NCI-H748 (cell line): ENCODE measurements around the gene PRKCZ.

Experiments used
- DNase-seq: peaks from one replicate; lab custom pipeline; 2025; ENCODE audit not compliant: unreplicated experiment; lab: John Stamatoyannopoulos, UW

The PRKCZ gene

GRCh38 chr1:2203671-2204414, 153.6 kb downstream of the PRKCZ start:
- DNase-seq, result no peak

GRCh38 chr1:2204415-2205190, 154.4 kb downstream of the PRKCZ start:
- peak; percentile 68 for DNase-seq

- peak; percentile 72 for DNase-seq
These were observed 155.2 kb downstream of the PRKCZ start for GRCh38 chr1:2205191-2205952.

- no peak for DNase-seq
These were observed 156.7 kb downstream of the PRKCZ start for GRCh38 chr1:2206813-2207487.

- no peak for DNase-seq
These were observed 158.4 kb downstream of the PRKCZ start for GRCh38 chr1:2208309-2209239.

GRCh38 chr1:2209400-2210083, 159.3 kb downstream of the PRKCZ start:
- no peak for DNase-seq

- no peak for DNase-seq
These were observed 160.0 kb downstream of the PRKCZ start for GRCh38 chr1:2210084-2210653.

- DNase-seq, result no peak
These were observed 160.6 kb downstream of the PRKCZ start for GRCh38 chr1:2210786-2211185.

GRCh38 chr1:2212274-2212531, 162.0 kb downstream of the PRKCZ start:
- peak; percentile 42 for DNase-seq

GRCh38 chr1:2212532-2213491, 162.6 kb downstream of the PRKCZ start:
- peak; percentile 77 for DNase-seq

- DNase-seq, result no peak
These were observed 163.6 kb downstream of the PRKCZ start for GRCh38 chr1:2213576-2214505.

GRCh38 chr1:2214541-2215241, 164.5 kb downstream of the PRKCZ start:
- DNase-seq, result no peak

- DNase-seq, result no peak
These were observed 165.1 kb downstream of the PRKCZ start for GRCh38 chr1:2215329-2215728.

- DNase-seq, result no peak
These were observed 165.9 kb downstream of the PRKCZ start for GRCh38 chr1:2215909-2216766.

GRCh38 chr1:2216767-2217058, 166.5 kb downstream of the PRKCZ start:
- DNase-seq, result no peak

GRCh38 chr1:2221271-2221670, 171.1 kb downstream of the PRKCZ start:
- DNase-seq, result no peak
